Stomach (tissue), 9 donors: ENCODE measurements around the gene MIER1. TPM values are rescaled to one million over a fixed set of nuclear protein-coding genes. Genes with fewer than 3 reads are reported as not detected.

Experiments used
- DNase-seq, 2 donors: peaks; one replicate each; pipeline versions ENCODE4 v3.0.0 to v3.0.0-alpha.2; 2013 to 2019
- H3K27ac ChIP-seq, 5 donors: fragments of 200-600 bp in 4 of 5; sonication (generic) in 4 of 5; one replicate each; pipeline ENCODE4 v1.5.1; 2013 to 2019; ENCODE audit warnings: mild to moderate bottlenecking in 1 of 5, moderate library complexity in 1 of 5
- H3K27me3 ChIP-seq, 3 donors: fragments of 200-600 bp; sonication (generic); one replicate each; pipeline ENCODE4 v1.5.1; 2017 to 2019; ENCODE audit warnings: mixed run types in 1 of 3
- H3K36me3 ChIP-seq, 4 donors: fragments of 200-600 bp; sonication (generic); 1 replicate in 3 of 4; 2 replicates in 1 of 4; pipeline ENCODE4 v1.5.1; 2016 to 2019
- H3K4me1 ChIP-seq, 4 donors: fragments of 200-600 bp; sonication (generic); one replicate each; pipeline ENCODE4 v1.5.1; 2016 to 2019
- H3K4me3 ChIP-seq, 4 donors: fragments of 200-600 bp; sonication (generic) in 3 of 4; one replicate each; pipeline ENCODE4 v1.5.1; 2016 to 2019; ENCODE audit warnings: mild to moderate bottlenecking in 1 of 4
- H3K9me3 ChIP-seq, 4 donors: fragments of 200-600 bp; sonication (generic); one replicate each; pipeline ENCODE4 v1.5.1; 2016 to 2019
- CTCF ChIP-seq, 7 experiments: fragments of 450-650 bp in 4 of 7; fragments of 200-600 bp in 3 of 7; sonication (generic) in 3 of 7; IDR thresholded peaks; one replicate each; pipeline ENCODE4 v1.5.1; 2016 to 2019; ENCODE audit warnings: antibody characterized with exemption in 7 of 7, control low read depth in 2 of 7, mild to moderate bottlenecking in 1 of 7
- EP300 ChIP-seq: sonication (generic); formaldehyde crosslinking; IDR thresholded peaks from one replicate; pipeline ENCODE4 v1.6.1; 2017; ENCODE audit warnings: antibody characterized with exemption
- POLR2A ChIP-seq, 4 donors: fragments of 450-650 bp; IDR thresholded peaks; one replicate each; pipeline ENCODE4 v1.6.1; 2016; ENCODE audit warnings: antibody characterized with exemption in 4 of 4, control low read depth in 2 of 4, mild to moderate bottlenecking in 1 of 4, moderate library complexity in 1 of 4
- POLR2AphosphoS5 ChIP-seq, 3 donors: sonication (generic); formaldehyde crosslinking; IDR thresholded peaks; one replicate each; pipeline ENCODE4 v1.6.1; 2016; ENCODE audit warnings: antibody characterized with exemption in 3 of 3
- WGBS, 5 donors: extraction: QIAGEN DNeasy Blood & Tissue Kit in 3 of 5; methylation state at CpG; one replicate each; pipeline versions ENCODE4 v1.1.5 to v1.1.7; 2013 to 2018; 5-methylcytosine and 5-hydroxymethylcytosine counted together
- intact Hi-C: fragments of 100-400 bp; cut with DNase I; formaldehyde crosslinking; loops from one replicate; pipeline ENCODE4 v1.15.1; 2023; ENCODE audit warnings: low total_unique reads
- polyA plus RNA-seq, 3 donors: library from polyadenylated mRNA; stranded (reverse); fragments of 200-250 nt; gene quantifications; one replicate each; pipeline ENCODE4 v1.2.3, GENCODE V29; 2013
- total RNA-seq, 5 donors: library from RNA; depleted of rRNA; stranded (reverse); fragments of >200 nt; gene quantifications; one replicate each; pipeline versions ENCODE4 v1.1.0 to v1.2.3, GENCODE V29; 2014 to 2016
- donor health status: healthy with polysubstance abuse.
- donor health status: Bipolar disorder and iron deficiency.
- donor health status: healthy.

The MIER1 gene
- total and polyA plus RNA-seq, 8 donors: 6.4 to 57.6 (median 27.7) TPM

DNA sequence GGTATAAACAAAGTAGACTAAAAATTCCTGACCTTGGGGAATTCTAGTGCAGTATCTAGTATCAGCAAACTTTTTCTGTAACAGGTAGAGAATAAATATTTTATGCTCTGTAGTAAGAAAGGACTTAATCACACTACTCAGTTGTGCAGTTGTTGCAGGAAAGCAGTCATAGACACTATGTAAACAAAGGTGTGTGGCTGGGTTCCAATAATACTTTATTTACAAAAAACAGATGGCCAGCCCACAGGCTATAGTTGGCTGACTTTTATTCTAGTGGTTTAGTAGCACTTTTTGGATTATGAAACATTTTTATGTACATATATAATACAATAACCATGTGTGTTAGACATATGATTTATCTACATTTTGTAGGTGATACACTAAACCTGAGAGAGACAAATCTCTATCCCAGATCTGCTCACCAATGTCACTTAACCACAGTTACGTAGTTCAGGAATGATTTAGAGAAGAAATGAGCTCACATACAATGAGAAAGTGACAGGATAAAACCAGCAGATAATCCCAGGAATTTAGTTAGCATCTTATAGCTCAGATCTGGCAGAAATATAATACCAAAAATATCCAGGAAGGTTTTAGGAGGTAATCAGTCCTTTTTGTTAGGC is 56.1 kb downstream of the MIER1 start:
- peak overlapping the region in 2 of 4 donors; percentile 20 to 25 for H3K4me3 ChIP-seq
- H3K27me3 ChIP-seq: no peaks in the 10 kb centered on the region
- H3K36me3 ChIP-seq: peaks cover 16 to 84% (median 80%) of the 10 kb centered on the region in 4 donors
- DNase-seq: peak in 1 of 2 donors; percentile 28
- TF ChIP-seq POLR2A (IDR thresholded peaks at IDR 0.05) (no peak), POLR2AphosphoS5 (IDR thresholded peaks at IDR 0.05) (no peak), EP300 (no peak), CTCF (IDR thresholded peaks at IDR 0.05) (no peak)
- H3K9me3 ChIP-seq: no peaks in the 10 kb centered on the region
- intact Hi-C loops: no loop called here
- H3K27ac ChIP-seq: peak overlapping the region in 4 of 5 donors; percentile 6 to 72 (median 48)
- H3K4me1 ChIP-seq: peaks cover 15 to 50% (median 31%) of the 10 kb centered on the region in 4 donors
- 50 to 72% (median 64%) methylated on average over 1 of the region's 1 CpG for WGBS, 5 donors

DNA sequence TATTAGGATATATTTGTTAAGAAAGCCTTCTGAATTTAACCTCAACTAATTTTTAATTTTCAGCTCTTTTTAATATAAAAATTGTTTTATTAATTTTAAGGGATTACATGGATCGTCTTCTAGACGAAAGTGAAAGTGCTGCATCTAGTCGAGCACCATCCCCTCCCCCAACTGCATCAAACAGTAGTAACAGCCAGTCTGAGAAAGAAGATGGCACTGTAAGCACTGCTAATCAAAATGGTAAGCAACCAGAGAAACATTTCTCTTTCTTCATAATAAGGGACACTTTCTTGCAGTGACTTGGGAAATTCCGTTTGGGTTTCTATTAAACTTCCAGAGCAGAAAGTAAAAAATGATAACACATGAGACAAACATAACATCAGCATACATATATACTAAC is 56.9 kb downstream of the MIER1 start:
- no peak for TF ChIP-seq POLR2A (IDR thresholded peaks at IDR 0.05)
- no peak for TF ChIP-seq CTCF (IDR thresholded peaks at IDR 0.05)
- no peak for TF ChIP-seq EP300
- TF ChIP-seq POLR2AphosphoS5 (IDR thresholded peaks at IDR 0.05): no peak
- Histone ChIP-seq H3K4me3 (peak overlapping the region; percentile 11 to 32 (median 22)), H3K9me3 (no peaks in the 10 kb centered on the region), H3K27ac (peak overlapping the region in 4 of 5 donors; percentile 15 to 72 (median 48)), H3K4me1 (peaks cover 15 to 50% (median 31%) of the 10 kb centered on the region in 4 donors), H3K36me3 (peaks cover 20 to 81% (median 77%) of the 10 kb centered on the region in 4 donors), H3K27me3 (no peaks in the 10 kb centered on the region)
- DNase-seq: peak in 1 of 2 donors; percentile 58
- intact Hi-C loops: no loop called here
- 24 to 41% (median 28%) methylated on average over 4 of the region's 4 CpGs for WGBS, 5 donors

GRCh38 chr1:66982561-66983260 is 57.9 kb downstream of the MIER1 start:
- TF ChIP-seq POLR2A (IDR thresholded peaks at IDR 0.05) (no peak), EP300 (no peak), CTCF (IDR thresholded peaks at IDR 0.05) (no peak), POLR2AphosphoS5 (IDR thresholded peaks at IDR 0.05) (no peak)
- intact Hi-C loops: no loop called here
- H3K4me3 ChIP-seq: no peak overlapping the region
- peak overlapping the region in 2 of 5 donors; percentile 51 to 72 for H3K27ac ChIP-seq
- no peaks in the 10 kb centered on the region for H3K27me3 ChIP-seq
- DNase-seq: no peak
- peaks cover 15 to 50% (median 31%) of the 10 kb centered on the region in 4 donors for H3K4me1 ChIP-seq
- no peaks in the 10 kb centered on the region for H3K9me3 ChIP-seq
- H3K36me3 ChIP-seq: peaks cover 21 to 77% (median 71%) of the 10 kb centered on the region in 4 donors
- WGBS, 5 donors: 57 to 78% (median 60%) methylated on average over 4 of the region's 4 CpGs

GRCh38 chr1:66984491-66984890 is 59.7 kb downstream of the MIER1 start:
- Histone ChIP-seq H3K36me3 (peaks cover 22 to 75% (median 62%) of the 10 kb centered on the region in 4 donors), H3K4me1 (peaks cover 15 to 50% (median 31%) of the 10 kb centered on the region in 4 donors), H3K27ac (peak overlapping the region in 2 of 5 donors; percentile 40 to 45), H3K27me3 (no peaks in the 10 kb centered on the region), H3K4me3 (no peak overlapping the region), H3K9me3 (no peaks in the 10 kb centered on the region)
- peak in 1 of 2 donors; percentile 45 for DNase-seq
- TF ChIP-seq CTCF (IDR thresholded peaks at IDR 0.05) (no peak), POLR2A (IDR thresholded peaks at IDR 0.05) (no peak), POLR2AphosphoS5 (IDR thresholded peaks at IDR 0.05) (no peak), EP300 (no peak)
- intact Hi-C loops: no loop called here
- WGBS, 5 donors: 36 to 58% (median 51%) methylated on average over 1 of the region's 1 CpG
